ENCODE results near the gene PPFIA4.

PPFIA4 gene

DNA sequence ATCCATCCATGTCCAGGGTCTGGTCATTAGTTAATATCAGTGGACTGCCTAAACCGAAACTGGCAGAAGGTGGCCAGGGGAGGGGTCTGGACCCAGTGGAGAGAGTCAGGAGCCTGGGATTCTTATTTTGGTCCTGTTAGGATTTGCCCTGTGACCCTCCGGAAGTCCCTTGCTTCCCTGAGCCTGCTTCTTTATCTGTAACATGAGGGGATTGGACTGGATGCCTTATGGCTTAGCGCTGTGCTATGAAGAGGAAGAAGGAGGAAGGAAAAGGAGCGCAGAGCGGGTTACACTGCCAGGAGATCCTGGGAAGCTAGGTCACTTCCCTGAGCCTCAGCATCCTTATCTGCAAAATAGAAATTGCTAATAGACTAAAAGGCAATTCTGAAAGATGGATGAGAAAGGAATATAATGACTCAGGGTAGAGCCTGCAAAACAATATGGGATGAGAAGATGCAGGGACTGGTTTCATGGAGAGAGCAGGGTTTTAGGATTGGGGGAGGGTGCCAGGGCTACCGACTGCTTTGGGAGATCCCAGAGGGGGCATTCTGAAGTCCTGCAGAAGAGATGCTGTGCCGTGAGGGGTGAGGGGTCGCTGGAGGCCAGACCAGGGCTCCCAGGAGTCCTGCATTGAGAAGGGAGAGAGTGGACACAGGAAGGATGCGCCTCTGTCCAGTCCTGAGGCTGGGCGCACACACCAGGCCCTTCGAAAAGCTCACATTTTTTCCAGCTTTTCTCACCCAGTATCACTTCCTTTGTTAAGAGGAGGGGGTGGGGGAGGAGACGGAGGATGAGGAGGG is 100.8 kb downstream of the PPFIA4 start:
- TF ChIP-seq POLR2A (IDR thresholded peaks at IDR 0.05; ENCODE audit: low read depth, low read length) (no peak), POLR2AphosphoS5 (IDR thresholded peaks at IDR 0.05; ENCODE audit: low read depth, low read length) (no peak), TAF1 (IDR thresholded peaks at IDR 0.05; ENCODE audit: low read depth, low read length) (no peak), PAX5 (IDR thresholded peaks at IDR 0.05; ENCODE audit: insufficient read depth, low read length, severe bottlenecking) (no peak), SPI1 (IDR thresholded peaks at IDR 0.05; ENCODE audit: low read depth, low read length) (no peak), POU2F2 (IDR thresholded peaks at IDR 0.05; ENCODE audit: low read depth, low read length) (no peak)
- DNase-seq (ENCODE audit: insufficient read length, low spot score) (no peak), FAIRE-seq (no peak)

DNA sequence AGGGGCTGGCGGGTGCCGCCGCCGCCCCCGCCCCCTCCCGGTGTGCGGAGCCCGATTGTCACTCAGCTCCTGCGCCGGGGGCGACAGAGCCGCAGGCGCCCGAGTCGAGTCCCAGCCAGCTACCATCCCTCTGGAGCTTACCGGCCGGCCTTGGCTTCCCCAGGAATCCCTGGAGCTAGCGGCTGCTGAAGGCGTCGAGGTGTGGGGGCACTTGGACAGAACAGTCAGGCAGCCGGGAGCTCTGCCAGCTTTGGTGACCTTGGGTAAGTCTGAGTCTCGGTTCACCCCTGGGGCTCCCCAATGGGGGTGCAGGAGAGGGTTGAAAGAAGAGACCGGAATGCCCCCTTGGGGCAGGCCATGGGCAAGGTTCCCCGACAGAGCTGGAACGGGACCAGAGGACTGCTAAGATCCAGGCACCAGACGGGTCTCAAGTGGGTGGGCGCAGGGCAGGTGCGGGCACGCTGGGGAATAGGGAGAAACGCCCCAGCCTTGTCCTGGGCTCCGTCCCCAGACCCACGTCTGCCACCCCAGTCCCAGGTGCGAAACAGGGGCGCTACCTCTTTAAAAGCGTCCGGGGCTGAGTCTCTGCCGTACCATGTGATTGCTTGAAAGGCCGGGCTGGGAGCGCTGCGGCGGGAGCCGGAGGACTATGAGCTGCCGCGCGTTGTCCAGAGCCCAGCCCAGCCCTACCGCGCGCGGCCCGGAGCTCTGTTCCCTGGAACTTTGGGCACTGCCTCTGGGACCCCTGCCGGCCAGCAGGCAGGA is 101.6 kb downstream of the PPFIA4 start, which contains the start of gene ADORA1:
TSS of gene ADORA1 (plus strand) at position 61 of the 765 bp plus-strand sequence. CDS start 1,116 bp downstream, outside the sequence.
- TF ChIP-seq SPI1 (IDR thresholded peaks at IDR 0.05; ENCODE audit: low read depth, low read length) (no peak), POU2F2 (IDR thresholded peaks at IDR 0.05; ENCODE audit: low read depth, low read length) (no peak), PAX5 (IDR thresholded peaks at IDR 0.05; ENCODE audit: insufficient read depth, low read length, severe bottlenecking) (no peak), POLR2A (IDR thresholded peaks at IDR 0.05; ENCODE audit: low read depth, low read length) (no peak), POLR2AphosphoS5 (IDR thresholded peaks at IDR 0.05; ENCODE audit: low read depth, low read length) (no peak), TAF1 (IDR thresholded peaks at IDR 0.05; ENCODE audit: low read depth, low read length) (no peak)
- FAIRE-seq, result no peak
- DNase-seq (ENCODE audit: insufficient read length, low spot score), result no peak

DNA sequence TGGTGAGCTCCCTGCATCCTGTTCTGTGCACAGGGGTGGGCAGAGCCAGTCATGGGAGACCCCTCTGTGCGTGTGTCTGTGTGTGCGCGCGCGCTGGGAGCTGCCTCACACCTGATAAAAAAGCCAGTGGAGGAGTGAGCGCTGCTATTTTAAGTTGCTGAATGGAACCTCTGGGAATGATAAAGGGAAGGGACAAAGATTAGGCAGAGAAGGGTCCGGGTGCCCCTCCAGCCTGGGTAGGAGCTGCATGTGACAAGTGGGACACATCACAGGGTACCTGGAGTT is 102.1 kb downstream of the PPFIA4 start:
- FAIRE-seq, result no peak
- TF ChIP-seq TAF1 (IDR thresholded peaks at IDR 0.05; ENCODE audit: low read depth, low read length) (no peak), POLR2AphosphoS5 (IDR thresholded peaks at IDR 0.05; ENCODE audit: low read depth, low read length) (no peak), PAX5 (IDR thresholded peaks at IDR 0.05; ENCODE audit: insufficient read depth, low read length, severe bottlenecking) (no peak), SPI1 (IDR thresholded peaks at IDR 0.05; ENCODE audit: low read depth, low read length) (no peak), POLR2A (IDR thresholded peaks at IDR 0.05; ENCODE audit: low read depth, low read length) (no peak), POU2F2 (IDR thresholded peaks at IDR 0.05; ENCODE audit: low read depth, low read length) (no peak)

More for the DNA sequence above, 102.1 kb downstream of the PPFIA4 start:
- DNase-seq (ENCODE audit: insufficient read length, low spot score), result no peak
